Tibial nerve (tissue), 3 donors: Measurements from ENCODE around the gene C10orf67.

Experiments used
- CTCF ChIP-seq, 5 experiments: fragments of 200-600 bp in 3 of 5; fragments of 450-650 bp in 2 of 5; sonication (generic) in 3 of 5; IDR thresholded peaks; one replicate each; pipeline ENCODE4 v1.5.1; 2016 to 2019; ENCODE audit warnings: antibody characterized with exemption in 5 of 5, mild to moderate bottlenecking in 3 of 5, moderate library complexity in 2 of 5
- POLR2A ChIP-seq, 2 donors: fragments of 450-650 bp; IDR thresholded peaks; one replicate each; pipeline ENCODE4 v1.6.1; 2017; ENCODE audit warnings: antibody characterized with exemption in 2 of 2, mild to moderate bottlenecking in 2 of 2, moderate library complexity in 2 of 2

DNA sequence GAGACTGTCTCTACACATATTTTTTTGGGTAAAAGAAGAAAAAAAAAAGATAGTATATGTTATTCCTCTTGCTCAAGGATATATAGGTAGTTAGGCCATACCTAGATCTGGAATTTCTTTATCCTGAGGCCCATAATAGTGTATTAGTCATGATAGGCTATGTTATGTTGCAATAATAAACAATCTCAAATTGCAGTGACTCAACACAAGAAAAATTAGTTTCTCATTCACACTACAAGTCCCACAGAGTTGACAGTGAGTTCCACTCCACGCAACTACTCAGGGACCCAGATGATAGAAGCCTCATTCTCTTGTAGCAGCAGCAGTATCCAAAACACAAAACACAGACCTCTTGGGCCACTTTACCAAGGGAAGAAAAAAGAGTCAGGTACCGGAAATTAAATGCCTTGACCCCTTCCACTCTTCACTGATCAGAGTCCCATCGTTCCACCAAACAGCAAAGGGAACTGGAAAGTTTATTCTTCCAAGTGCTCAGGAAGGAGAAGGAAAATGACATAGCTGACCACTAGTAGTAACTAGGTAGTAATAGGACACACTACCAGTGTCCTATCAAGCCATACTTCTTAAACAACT is 7.4 kb upstream of the C10orf67 start:
- no peak for TF ChIP-seq CTCF (IDR thresholded peaks at IDR 0.05)
- no peak for TF ChIP-seq POLR2A (IDR thresholded peaks at IDR 0.05)
